ENCODE measurements around the gene ZDHHC5. TPM values are rescaled to one million over a fixed set of nuclear protein-coding genes. Genes with fewer than 3 reads are reported as not detected.

Gene ZDHHC5, protein sequence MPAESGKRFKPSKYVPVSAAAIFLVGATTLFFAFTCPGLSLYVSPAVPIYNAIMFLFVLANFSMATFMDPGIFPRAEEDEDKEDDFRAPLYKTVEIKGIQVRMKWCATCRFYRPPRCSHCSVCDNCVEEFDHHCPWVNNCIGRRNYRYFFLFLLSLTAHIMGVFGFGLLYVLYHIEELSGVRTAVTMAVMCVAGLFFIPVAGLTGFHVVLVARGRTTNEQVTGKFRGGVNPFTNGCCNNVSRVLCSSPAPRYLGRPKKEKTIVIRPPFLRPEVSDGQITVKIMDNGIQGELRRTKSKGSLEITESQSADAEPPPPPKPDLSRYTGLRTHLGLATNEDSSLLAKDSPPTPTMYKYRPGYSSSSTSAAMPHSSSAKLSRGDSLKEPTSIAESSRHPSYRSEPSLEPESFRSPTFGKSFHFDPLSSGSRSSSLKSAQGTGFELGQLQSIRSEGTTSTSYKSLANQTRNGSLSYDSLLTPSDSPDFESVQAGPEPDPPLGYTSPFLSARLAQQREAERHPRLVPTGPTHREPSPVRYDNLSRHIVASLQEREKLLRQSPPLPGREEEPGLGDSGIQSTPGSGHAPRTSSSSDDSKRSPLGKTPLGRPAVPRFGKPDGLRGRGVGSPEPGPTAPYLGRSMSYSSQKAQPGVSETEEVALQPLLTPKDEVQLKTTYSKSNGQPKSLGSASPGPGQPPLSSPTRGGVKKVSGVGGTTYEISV
- 29.7 and 42.1 TPM in 2 replicates for total RNA-seq

DNA sequence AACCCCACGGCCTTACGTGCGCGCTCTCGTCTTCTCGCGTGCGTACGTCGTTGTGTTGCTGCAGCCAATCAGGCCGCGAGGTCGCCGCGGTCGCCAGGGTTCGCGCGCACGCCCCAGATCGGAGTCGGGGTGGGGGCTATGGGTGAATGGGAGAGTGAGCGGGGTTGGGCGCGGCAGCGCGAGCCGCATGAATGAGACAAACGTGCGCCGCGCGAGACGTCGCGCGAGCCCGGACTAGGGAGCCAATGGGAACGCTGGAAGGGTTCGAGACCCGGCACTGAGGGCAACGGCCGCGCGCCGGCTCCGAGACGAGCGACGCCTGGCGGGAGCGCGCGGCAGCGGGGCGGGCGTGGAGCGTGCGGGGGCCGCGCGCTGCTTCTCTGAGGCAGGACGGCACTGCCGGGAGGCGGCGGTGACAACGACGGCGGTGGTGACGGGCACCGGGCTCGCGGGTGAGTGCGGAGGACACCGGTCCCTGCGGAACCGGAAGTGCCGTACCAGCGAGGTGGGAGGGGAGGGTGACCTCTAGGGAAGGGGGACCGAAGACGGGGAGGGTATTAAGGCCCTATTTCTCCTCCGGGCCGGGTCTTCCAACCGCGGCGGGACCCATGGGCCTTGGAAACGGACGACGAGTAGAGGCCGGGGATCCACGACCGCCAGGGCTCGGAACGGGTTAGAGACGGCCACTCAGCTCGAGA, at the start of gene ZDHHC5:
Gene ZDHHC5 (plus strand): TSS at position 379 of the 698 bp plus-strand sequence. CDS start 4,977 bp downstream, outside the sequence.
- peak; percentile 99 to 100 for DNase-seq (ENCODE audit: low read depth in 2 of 2)

DNA sequence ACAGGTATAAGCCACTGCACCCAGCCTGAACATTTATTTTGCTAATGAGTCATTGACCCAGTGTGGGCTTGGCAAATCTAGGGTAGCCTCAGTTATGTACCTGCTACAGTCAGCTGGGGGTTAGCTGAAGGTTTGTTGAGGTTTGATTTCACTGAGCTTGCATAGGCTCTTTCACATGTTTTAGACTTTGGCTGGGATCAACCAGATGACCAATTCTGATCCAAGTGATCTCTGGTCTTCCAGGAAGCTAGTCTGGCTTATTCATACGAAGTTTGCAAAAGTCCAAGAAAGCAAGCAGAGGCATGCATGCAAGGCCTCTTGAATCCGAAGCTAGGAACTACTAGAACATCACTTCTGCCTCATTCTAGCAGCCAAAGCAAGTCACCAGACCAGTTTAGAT, 49.5 kb upstream of the ZDHHC5 start:
- no peak for DNase-seq (ENCODE audit: low read depth in 2 of 2)

DNA sequence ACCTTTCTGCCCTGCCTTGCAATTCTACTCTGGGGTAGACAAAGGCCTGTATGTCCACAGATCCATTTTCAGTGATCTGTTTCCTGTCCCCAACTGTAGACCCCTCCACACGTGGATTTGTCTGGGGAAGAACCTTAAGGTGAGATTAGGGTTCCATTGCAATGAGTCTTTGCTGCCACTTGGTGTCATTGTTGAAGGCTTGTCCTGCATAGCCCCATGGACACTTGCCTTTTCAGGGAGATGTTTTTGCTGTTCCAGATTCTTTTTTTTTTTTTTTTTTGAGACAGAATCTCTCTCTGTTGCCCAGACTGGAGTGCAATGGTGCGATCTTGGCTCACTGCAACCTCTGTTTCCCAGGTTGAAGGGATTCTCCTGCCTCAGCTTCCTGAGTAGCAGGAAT, 48.6 kb upstream of the ZDHHC5 start:
- no peak for DNase-seq (ENCODE audit: low read depth in 2 of 2)

DNA sequence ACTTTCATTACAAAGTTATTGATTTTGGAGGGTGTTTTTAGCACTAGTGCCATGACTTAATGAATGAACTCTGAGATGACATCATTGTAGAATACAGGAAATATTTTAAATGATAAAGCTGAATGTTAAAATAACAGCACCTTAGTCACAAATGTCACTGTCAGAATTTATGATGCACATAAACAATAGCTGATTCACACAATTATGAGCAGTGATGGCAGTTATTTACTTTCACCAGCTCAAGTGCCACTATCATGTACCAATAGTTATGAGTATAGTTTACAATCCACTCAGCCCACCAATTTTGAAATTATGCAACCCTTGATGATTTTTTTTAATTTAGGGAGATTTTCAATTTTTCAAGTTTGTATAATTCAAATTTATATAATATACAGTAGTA, 47.4 kb upstream of the ZDHHC5 start:
- DNase-seq (ENCODE audit: low read depth in 2 of 2): no peak

DNA sequence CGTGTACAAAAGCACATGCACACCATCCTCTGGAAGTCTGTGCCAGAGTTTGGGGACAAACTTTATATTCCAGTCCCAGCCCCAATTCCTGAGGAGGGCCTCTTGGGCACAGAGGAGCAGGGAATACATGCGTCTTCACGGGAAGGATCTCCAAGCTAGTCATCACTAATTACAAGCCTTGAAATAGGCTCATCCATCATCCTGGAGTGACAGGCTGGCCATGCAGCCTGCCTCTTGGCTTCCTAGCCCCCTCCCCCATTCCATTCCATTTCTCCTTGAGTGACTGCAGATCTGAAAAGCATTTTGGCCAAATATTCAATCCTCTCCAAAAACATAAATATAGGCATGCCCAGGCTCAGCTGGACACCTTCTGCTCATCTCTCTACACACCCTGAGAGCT, 45.7 kb upstream of the ZDHHC5 start:
- DNase-seq (ENCODE audit: low read depth in 2 of 2): no peak

DNA sequence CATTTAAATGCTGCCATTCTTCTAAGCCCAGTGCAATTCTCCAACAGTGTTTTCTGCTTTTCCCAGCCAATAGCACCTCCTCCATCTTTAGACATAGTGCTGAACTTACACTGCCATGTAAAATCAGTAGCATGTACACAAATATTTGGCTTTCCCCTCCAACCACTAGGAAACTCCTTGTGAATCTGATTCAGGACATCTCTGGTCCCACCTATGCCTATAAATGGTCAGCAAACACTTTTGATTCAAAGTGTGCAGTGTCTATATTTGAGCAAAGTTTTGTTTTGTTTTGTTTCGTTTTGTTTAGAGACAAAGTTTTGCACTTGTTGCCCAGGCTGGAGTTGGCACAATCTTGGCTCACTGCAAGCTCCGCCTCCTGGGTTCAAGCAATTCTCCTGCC, 43.0 kb upstream of the ZDHHC5 start:
- DNase-seq (ENCODE audit: low read depth in 2 of 2): no peak

DNA sequence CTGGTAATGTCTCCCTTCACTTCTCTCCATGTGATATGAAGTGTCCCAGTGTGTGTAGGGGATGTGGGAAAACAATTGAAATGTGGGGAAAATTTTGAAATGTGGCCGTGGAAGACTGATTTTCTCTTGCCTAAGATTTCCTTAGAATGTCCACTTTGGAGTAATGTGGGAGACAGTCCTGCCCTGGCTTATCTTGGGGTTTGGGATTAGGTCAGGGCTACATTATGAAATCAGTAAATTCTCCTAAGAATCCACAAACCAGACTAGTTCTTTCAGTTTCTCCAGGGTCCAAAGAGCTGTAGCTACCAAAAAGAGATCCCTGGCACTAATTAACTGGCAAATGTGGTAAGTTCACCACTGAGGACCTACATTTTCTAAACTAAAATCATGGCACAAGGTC, 41.0 kb upstream of the ZDHHC5 start:
- no peak for DNase-seq (ENCODE audit: low read depth in 2 of 2)

DNA sequence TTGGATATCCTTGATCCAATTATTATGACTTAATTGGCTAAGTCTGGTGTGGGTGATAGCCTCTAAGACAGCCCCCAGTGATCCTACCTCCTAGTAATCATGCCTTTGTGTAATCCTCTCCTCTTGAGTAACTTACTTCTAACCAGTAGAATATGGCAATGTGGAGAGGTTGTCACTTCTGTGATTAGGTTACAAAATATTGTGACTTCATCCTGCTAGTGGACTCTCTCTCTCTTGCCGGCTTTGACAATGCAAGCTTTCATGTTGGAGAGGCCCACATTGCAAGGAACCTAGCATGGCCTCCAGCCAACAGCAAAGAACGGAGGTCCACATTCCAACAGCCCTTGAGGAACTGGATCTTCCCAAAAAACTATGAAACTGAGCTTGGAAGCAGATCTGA, 37.7 kb upstream of the ZDHHC5 start:
- DNase-seq (ENCODE audit: low read depth in 2 of 2): no peak

DNA sequence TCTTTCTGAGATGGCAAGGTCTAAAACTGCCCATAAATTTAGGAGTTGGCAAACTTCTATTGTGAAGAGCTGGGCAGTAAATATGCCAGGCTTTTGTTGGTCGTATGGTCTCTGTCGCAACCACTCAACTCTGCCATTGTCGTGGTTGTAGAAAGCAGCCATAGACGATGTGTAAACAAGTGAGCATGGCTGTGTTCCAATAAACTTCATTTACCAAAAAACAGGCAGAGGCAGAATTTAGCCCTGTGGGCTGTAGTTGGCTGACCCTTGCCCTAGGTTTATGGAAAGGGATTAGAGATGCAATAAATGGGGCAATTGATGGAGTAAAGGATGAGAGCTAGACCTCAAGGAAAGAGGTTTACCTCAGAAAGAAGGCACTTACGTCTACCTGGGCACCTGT, 35.8 kb upstream of the ZDHHC5 start:
- DNase-seq (ENCODE audit: low read depth in 2 of 2): no peak

DNA sequence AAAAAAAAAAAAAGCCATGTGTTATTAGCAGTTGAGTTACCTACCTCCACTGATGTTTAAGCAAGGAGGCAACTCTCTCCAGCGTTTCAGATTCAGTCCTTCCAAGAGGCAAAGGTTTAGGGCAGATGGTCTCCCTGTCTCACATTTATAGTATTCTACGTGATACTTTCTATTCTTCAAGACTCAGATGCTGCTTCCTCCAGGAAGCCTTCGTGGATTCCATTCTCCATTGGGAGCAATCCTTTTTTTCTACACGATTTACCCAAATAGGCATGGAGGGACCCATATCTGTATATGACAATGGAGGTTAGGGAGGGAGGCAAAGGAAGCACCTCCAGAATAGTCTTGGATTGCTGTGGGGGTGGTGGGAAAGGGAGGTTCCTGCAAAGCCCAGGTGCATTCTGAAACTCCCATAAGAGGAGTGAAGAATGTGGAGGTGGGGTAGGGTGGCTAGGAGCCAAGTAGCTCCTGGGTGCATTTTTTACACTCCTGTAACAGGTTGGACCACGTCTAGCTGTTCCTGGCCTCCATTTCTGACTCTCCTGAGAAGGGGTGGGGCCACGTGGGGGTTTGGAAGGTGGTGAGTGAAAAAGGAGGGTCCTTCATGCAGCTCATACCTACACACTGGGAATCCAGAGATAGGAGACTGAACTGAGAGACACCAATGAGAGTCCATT, 34.4 kb upstream of the ZDHHC5 start:
- DNase-seq (ENCODE audit: low read depth in 2 of 2): no peak

DNA sequence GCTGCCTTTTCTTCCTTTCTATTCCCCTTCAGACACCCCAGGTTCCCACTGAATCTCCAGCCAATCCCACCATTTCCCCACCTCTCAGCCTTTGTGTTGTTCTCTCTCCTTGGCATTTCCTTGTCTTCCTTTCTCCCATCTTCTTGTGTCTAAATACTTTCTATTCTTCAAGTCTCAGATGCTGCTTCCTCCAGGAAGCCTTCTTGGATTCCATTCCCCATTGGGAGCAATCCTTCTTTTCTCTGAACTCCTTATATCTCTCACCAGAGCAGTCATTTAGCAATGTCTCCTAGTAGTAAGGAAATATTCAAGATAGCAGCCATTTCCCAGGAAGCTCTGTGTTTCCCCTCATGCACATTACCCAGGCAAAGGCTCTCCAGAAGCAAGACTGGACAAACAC, 33.6 kb upstream of the ZDHHC5 start:
- DNase-seq (ENCODE audit: low read depth in 2 of 2): no peak

DNA sequence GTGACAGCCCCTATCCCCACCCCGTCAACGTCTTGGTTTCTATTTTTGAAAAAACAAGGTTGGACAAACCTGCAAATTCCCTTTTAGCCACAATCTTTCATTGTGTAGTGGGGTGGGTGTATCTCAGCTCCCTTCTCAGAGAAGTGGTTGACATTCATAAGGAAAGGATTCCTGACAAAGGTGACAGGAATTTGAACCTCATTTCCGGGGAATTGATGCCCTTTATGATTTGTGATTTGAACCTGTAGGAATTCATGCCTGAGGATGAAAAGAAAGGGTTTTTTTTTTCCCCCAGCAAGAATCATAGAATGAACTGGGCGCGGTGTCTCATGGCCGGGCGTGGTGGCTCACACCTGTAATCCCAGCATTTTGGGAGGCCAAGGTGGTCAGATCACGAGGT, 32.7 kb upstream of the ZDHHC5 start:
- DNase-seq (ENCODE audit: low read depth in 2 of 2): no peak

DNA sequence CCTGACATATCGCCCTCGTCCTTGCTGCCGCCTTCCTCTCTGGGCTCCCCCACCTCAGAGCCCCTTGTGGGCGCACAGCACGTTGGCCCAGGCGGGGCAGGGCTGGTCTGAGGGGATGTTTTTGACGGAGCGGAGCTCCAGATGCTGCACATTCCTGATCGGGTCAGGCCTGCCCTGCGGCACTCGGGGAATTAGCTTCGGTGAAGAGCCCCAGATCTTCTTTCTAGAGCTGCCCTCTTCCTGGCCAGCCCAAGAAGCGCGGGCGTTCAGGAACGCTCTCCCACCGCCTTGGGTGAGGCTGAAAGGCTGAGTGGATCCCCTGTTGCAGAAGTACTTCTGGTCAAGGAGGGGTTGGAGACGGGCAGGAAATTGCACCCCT, 30.3 kb upstream of the ZDHHC5 start:
- no peak for DNase-seq (ENCODE audit: low read depth in 2 of 2)

DNA sequence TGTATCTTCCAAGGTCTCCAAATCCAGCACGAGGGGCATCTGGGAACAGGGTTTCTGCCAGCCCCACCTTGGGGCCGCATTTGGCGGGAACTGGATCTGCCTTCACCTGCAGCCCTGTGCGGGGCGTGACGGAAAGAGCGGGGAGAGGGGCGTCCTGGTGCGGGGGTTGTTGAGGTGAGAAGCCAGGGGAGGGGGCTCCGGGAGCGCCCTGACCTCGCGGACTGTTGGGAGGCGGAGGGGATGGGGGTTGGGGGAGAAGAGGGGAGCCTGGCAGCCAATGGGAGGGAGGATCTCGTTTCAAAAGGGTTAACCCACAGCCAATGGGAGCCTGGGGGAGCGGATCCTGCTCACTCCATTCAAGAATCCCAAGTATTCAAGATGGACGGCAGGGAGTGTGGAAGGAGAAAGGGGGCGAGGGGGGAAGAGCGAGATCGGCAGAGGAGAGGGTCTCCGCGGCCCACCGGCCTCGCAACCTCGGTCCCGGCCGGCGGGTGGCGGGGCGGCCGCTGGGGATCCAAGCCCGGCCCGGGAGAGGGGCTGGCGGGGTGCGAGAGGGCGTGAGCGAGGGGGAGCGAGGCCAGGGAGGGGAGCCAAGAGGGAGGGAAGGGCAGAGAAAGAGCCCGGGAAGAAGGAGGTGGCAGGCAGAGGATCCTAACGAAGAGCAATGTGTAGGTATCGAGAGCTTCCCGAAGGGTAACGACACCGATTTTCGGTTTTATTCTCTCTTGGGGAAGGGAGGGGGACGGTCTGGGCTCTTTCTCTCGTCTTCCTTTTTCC, 29.7 kb upstream of the ZDHHC5 start:
- peak; percentile 41 to 78 for DNase-seq (ENCODE audit: low read depth in 2 of 2)

DNA sequence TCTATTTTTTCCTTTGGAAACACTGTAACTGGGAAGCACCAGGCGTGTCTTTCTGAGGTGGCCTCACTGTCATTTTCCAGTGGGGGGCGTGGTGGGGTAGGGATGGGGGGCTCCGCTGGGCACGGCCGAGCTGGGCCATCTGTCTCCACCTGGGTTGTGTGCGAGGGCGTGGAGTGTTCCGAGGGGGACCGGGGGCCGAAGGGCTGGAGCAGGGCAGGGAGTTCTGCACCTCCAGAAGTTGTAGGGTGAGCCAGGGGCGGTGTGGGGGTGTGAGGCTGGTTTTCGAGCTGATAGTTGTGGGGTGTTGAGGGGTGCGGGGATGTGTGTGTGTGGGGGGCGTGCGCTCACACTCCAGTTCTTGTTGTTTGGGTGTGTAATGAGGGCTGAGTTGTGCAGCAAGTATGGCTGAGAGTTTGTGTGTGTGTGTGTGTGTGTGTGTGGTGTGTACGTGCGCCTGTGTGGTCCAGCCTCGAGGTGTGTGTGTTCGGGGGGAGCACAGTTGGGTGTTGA, 29.0 kb upstream of the ZDHHC5 start:
- DNase-seq (ENCODE audit: low read depth in 2 of 2): no peak

DNA sequence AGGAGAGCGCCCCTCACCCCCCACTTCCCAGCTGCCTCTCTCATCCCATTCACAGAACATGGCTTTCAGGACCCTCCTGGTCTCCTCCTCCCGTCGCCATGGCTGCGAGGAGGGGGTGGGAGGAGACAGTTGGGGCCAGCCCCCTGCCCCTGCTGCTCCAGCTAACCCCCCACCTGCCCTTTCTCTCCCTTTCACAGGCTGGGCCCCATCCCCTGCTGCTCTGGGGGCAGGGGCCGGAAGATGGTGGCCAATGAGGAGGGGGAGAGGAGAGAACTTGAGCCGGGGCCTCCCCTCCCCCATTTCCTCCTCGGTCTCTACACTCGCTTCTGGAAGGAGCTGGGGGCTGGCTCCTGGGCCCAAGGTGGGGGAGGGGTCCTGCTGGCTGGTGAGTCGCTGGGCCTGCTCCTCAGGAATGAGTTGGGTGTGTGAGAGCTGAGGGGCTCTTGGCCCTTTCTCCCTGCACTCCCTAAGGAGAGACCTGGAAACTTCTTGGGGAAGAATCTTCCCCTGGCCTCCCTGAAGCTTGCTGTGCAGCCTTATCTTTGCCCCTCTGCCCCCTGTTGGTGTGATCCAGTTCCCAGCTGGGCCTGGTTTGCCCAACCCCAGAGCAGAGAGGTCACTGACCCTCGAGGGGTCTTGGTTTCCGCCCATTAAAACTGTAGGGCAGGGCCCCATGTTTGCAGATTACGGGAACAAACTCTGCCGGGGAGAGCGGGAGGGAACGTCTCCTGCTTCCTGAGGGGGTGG, 28.4 kb upstream of the ZDHHC5 start:
- DNase-seq (ENCODE audit: low read depth in 2 of 2): peak in 1 of 2 donors; percentile 19

DNA sequence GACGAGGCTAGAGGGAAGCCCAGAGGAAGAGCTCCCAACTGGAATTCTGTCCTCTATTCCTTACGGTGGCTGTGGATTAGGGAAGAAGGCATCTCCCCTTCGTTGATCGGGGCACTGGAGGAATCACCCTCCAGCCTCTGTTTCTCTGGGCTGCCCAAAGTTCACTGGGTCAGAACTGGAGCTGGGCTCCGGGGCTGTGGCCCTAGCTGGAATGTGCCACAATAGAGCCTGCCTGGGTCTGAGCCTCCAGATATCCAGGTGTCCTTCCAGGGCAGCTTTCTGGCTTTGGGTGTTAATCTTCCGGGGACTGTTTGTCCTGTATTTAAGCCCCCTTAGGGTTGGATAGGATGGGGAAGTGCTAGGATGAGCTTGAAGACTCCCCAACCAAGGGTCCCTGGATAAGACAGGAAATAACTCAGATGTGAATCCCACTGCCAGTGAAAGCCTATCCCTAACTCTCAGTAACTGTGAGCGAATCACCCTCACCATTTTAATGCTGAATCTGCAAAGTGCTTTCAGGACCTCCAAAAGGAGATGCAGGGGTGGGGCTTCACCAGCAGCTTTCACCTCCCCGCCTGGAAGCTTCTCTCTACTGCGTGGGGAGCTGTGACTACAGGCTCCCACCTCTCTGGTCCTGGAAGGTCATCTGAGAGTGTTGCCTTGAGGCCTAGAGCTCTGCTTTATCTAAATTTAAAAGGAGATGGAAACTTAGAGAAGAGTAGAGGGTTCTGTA, 27.7 kb upstream of the ZDHHC5 start:
- DNase-seq (ENCODE audit: low read depth in 2 of 2): no peak

DNA sequence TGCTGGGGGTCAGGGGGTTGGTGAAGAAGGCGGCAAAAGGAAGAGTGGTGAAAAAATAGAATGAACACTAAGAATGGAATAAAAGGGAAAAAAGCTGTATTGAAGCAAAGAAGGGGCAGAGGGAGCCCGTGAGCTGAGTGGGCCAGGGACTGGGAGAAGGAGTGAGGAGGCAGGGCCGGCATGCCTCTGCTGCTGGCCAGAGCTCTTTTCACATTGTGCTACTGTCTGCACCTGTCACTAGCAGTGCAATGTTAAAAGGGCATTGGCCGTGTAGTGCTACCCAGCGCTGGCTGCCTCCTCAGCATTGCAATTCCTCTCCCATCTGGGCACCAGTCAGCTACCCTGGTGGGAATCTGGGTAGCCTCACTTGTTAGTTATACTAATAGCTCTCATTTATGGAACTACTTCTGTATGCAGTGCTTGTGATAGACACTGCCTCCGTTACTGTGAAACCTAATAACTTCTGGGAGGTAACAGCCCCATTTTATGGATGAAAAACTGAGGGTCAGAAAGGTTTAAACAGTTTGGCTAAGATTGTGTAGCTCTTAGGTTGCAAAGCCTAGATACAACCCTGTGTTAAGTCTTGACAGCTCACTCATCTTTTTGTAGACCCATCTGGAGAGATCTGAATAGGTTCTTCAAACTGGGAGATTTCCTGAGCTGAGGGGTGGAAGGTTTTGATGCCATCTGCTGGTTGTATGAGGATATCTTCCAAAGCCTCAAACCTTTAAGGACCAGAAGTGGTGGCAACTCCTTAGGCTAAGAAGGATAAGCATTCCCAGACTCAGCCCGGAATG, 26.7 kb upstream of the ZDHHC5 start:
- DNase-seq (ENCODE audit: low read depth in 2 of 2): peak in 1 of 2 donors; percentile 52

DNA sequence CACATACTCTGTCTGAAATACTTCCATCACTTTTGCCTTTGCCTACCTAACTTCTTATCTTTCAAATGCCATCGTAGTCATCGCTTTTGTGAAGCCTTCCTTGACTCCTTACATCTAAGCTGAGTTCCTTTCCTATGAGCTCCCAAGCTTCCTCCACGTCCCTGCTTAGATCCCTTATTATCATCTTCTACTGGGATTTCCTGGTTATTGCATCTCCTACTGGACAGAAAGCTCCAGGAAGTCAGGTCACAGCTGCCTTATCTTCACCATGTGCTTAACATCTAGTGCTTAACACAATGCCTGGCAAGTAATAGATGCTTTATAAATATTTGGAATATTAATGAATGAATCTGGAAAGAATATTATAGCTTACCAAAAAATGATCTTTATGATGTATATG, 24.1 kb upstream of the ZDHHC5 start:
- no peak for DNase-seq (ENCODE audit: low read depth in 2 of 2)
